ENCODE results near the gene TCIRG1.

Gene TCIRG1

DNA sequence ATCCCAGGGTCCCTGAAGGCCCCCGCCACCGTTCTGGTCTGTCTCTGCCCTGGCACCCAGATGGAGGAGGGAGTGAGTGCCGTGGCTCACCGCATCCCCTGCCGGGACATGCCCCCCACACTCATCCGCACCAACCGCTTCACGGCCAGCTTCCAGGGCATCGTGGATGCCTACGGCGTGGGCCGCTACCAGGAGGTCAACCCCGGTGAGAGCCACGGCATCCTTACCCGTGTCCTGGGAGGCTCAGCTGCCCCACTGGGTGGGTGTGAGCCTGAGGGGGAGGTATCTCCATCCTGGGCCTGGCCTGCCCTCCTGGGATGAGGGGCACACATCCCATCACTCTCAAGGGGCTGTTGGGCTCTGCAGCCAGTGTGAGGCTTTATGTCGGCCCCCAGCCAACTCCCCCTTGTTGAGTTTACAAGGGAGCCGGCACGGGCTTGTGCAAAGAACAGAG is 6.1 kb downstream of the TCIRG1 start:
- no peak for TF ChIP-seq CTCF (IDR thresholded peaks at IDR 0.05; ENCODE audit: poor library complexity, severe bottlenecking)
- H3K27me3 ChIP-seq (ENCODE audit: insufficient read depth, poor library complexity, severe bottlenecking), result no peaks in the 10 kb centered on the region
- peaks cover 2% of the 10 kb centered on the region for H3K4me1 ChIP-seq (ENCODE audit: insufficient read depth, poor library complexity, severe bottlenecking)
- no peak overlapping the region for H3K27ac ChIP-seq (ENCODE audit: poor library complexity, severe bottlenecking)
- DNase-seq (ENCODE audit: low spot score), result no peak
- ATAC-seq (ENCODE audit: low read depth), result no peak
- H3K4me3 ChIP-seq (ENCODE audit: severe bottlenecking), result no peak overlapping the region
- H3K9me3 ChIP-seq (ENCODE audit: severe bottlenecking), result no peaks in the 10 kb centered on the region
- peaks cover 30% of the 10 kb centered on the region for H3K36me3 ChIP-seq (ENCODE audit: low read depth)

- peaks cover 39% of the 10 kb centered on the region for H3K36me3 ChIP-seq (ENCODE audit: low read depth)
- TF ChIP-seq CTCF (IDR thresholded peaks at IDR 0.05; ENCODE audit: poor library complexity, severe bottlenecking), result no peak
- H3K4me1 ChIP-seq (ENCODE audit: insufficient read depth, poor library complexity, severe bottlenecking), result no peaks in the 10 kb centered on the region
- no peaks in the 10 kb centered on the region for H3K9me3 ChIP-seq (ENCODE audit: severe bottlenecking)
- no peak for DNase-seq (ENCODE audit: low spot score)
- H3K4me3 ChIP-seq (ENCODE audit: severe bottlenecking), result no peak overlapping the region
- H3K27me3 ChIP-seq (ENCODE audit: insufficient read depth, poor library complexity, severe bottlenecking), result no peaks in the 10 kb centered on the region
- ATAC-seq (ENCODE audit: low read depth), result no peak
- no peak overlapping the region for H3K27ac ChIP-seq (ENCODE audit: poor library complexity, severe bottlenecking)
These were observed 8.8 kb downstream of the TCIRG1 start for GRCh38 chr11:68047437-68048290.

DNA sequence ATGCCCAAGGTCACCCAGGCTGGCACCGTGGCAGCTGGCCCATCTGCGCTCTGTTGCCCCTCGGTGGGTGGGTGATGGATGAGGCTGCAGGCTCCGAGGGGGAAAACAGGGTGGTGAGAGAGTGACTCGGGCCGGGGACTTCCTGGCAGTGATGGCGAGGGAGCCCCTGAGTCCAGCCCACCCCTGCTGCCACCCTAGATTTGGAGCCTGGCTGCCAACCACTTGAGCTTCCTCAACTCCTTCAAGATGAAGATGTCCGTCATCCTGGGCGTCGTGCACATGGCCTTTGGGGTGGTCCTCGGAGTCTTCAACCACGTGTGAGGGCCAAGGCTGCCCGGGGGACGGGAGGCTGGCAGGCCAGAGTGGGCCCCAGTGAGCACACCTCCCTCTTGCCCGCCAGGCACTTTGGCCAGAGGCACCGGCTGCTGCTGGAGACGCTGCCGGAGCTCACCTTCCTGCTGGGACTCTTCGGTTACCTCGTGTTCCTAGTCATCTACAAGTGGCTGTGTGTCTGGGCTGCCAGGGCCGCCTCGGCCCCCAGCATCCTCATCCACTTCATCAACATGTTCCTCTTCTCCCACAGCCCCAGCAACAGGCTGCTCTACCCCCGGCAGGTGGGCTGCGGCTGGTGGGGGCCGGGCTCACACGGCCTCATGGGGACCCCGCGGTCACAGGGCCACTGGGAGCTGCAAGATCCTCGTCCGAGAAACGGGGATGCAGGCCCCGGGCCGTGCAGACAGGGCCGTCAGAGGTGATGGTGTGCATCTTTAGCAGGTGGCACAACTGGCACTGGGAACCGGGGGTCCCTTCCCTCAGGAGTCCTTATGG is 10.1 kb downstream of the TCIRG1 start:
- DNase-seq (ENCODE audit: low spot score) (no peak), ATAC-seq (ENCODE audit: low read depth) (no peak)
- no peaks in the 10 kb centered on the region for H3K4me1 ChIP-seq (ENCODE audit: insufficient read depth, poor library complexity, severe bottlenecking)
- H3K36me3 ChIP-seq (ENCODE audit: low read depth), result peaks cover 33% of the 10 kb centered on the region
- H3K9me3 ChIP-seq (ENCODE audit: severe bottlenecking), result no peaks in the 10 kb centered on the region
- no peak for TF ChIP-seq CTCF (IDR thresholded peaks at IDR 0.05; ENCODE audit: poor library complexity, severe bottlenecking)
- H3K27me3 ChIP-seq (ENCODE audit: insufficient read depth, poor library complexity, severe bottlenecking), result no peaks in the 10 kb centered on the region
- H3K27ac ChIP-seq (ENCODE audit: poor library complexity, severe bottlenecking), result no peak overlapping the region
- H3K4me3 ChIP-seq (ENCODE audit: severe bottlenecking), result no peak overlapping the region

DNA sequence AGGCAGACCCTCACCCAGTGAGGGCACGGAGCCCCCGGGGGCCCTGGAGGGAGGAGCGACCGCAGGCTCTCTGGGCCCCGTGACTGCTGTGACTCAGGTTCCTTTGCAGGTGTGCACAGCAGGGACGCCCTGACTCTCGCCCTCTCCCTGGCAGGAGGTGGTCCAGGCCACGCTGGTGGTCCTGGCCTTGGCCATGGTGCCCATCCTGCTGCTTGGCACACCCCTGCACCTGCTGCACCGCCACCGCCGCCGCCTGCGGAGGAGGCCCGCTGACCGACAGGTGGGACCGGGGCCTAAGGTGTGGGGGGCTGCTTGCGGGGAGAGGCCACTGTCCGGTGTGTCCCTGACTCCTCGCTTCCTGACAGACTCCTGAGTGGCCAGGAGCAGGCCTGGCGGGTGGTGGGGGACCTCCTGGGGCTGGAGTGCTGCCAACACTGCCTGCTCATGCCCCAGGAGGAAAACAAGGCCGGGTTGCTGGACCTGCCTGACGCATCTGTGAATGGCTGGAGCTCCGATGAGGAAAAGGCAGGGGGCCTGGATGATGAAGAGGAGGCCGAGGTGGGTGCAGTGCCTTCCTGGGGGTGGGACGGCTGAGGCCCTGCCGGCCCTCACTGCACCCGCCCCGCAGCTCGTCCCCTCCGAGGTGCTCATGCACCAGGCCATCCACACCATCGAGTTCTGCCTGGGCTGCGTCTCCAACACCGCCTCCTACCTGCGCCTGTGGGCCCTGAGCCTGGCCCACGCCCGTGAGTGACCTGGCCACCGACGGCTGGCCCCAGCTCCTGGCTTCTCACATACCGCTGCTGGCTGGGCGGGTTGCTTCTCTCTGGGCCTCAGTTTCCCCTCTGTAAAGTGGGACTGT is 10.9 kb downstream of the TCIRG1 start:
- no peaks in the 10 kb centered on the region for H3K9me3 ChIP-seq (ENCODE audit: severe bottlenecking)
- no peaks in the 10 kb centered on the region for H3K4me1 ChIP-seq (ENCODE audit: insufficient read depth, poor library complexity, severe bottlenecking)
- no peak for ATAC-seq (ENCODE audit: low read depth)
- no peak for TF ChIP-seq CTCF (IDR thresholded peaks at IDR 0.05; ENCODE audit: poor library complexity, severe bottlenecking)
- DNase-seq (ENCODE audit: low spot score), result no peak
- H3K27ac ChIP-seq (ENCODE audit: poor library complexity, severe bottlenecking), result no peak overlapping the region
- H3K27me3 ChIP-seq (ENCODE audit: insufficient read depth, poor library complexity, severe bottlenecking), result no peaks in the 10 kb centered on the region
- no peak overlapping the region for H3K4me3 ChIP-seq (ENCODE audit: severe bottlenecking)
- peaks cover 33% of the 10 kb centered on the region for H3K36me3 ChIP-seq (ENCODE audit: low read depth)
